ENCODE results near the gene ARHGEF19.

- TF ChIP-seq ELK4 (CRISPR knock-in tag; IDR thresholded peaks at IDR 0.05; ENCODE audit: borderline replicate concordance) (no peak), KAT2B (IDR thresholded peaks at IDR 0.05; ENCODE audit: borderline replicate concordance, low read depth, low read length) (no peak), ZBTB33 (CRISPR knock-in tag; IDR thresholded peaks at IDR 0.05) (no peak), CTCF (CRISPR knock-in tag; IDR thresholded peaks at IDR 0.05) (no peak), EP300 (IDR thresholded peaks at IDR 0.05; ENCODE audit: low read depth in 2 of 2, low read length in 2 of 2) (no peak), EP300 (CRISPR knock-in tag; IDR thresholded peaks at IDR 0.05; ENCODE audit: borderline replicate concordance) (no peak), SALL2 (CRISPR knock-in tag; IDR thresholded peaks at IDR 0.05) (no peak), MTA3 (CRISPR knock-in tag; IDR thresholded peaks at IDR 0.05) (no peak), SP5 (CRISPR knock-in tag; IDR thresholded peaks at IDR 0.05; ENCODE audit: borderline replicate concordance, low read depth) (no peak)
These were observed 9.9 kb downstream of the ARHGEF19 start for GRCh38 chr1:16202281-16203210.

All from HepG2 (cell line).